AG10803 (cell line): ENCODE data around the gene LGALS14.

Experiments
- DNase-seq: peaks from one replicate; pipeline ENCODE4 v3.0.0; 2010; ENCODE audit warnings: low read depth
- H3K4me3 ChIP-seq: 2 replicates; pipeline ENCODE4 v1.5.1; 2011; ENCODE audit warnings: mild to moderate bottlenecking, low read length, control low read depth
- TF ChIP-seq, protein P1 (sequence below): conservative IDR thresholded peaks from 2 replicates; pipeline ENCODE4 v1.5.1; 2011; ENCODE audit warnings: mild to moderate bottlenecking, low read length, control low read depth, inconsistent platforms

LGALS14 gene

DNA sequence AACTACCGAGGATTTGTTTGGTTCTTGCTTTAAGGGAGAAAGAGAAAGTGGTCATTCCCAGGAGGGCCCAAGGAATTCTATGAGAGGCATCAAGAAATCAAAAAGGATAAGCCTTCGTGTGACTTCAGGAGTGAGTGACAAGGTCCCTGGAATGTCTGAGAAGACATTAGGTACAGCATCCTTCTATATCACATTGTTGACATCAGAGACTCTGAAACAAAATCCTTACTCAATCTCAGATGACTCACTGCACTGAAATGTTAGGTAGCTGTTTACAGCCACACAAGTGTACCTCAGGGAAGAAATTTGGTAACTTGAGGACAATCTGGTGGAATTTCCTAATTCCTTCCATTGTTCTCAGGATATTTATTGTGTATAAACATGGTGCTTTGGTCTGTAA lies 7.9 kb upstream of the LGALS14 start:
- H3K4me3 ChIP-seq: no peak overlapping the region
- TF ChIP-seq, protein P1, sequence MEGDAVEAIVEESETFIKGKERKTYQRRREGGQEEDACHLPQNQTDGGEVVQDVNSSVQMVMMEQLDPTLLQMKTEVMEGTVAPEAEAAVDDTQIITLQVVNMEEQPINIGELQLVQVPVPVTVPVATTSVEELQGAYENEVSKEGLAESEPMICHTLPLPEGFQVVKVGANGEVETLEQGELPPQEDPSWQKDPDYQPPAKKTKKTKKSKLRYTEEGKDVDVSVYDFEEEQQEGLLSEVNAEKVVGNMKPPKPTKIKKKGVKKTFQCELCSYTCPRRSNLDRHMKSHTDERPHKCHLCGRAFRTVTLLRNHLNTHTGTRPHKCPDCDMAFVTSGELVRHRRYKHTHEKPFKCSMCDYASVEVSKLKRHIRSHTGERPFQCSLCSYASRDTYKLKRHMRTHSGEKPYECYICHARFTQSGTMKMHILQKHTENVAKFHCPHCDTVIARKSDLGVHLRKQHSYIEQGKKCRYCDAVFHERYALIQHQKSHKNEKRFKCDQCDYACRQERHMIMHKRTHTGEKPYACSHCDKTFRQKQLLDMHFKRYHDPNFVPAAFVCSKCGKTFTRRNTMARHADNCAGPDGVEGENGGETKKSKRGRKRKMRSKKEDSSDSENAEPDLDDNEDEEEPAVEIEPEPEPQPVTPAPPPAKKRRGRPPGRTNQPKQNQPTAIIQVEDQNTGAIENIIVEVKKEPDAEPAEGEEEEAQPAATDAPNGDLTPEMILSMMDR: no peak
- peak; percentile 4 for DNase-seq

DNA sequence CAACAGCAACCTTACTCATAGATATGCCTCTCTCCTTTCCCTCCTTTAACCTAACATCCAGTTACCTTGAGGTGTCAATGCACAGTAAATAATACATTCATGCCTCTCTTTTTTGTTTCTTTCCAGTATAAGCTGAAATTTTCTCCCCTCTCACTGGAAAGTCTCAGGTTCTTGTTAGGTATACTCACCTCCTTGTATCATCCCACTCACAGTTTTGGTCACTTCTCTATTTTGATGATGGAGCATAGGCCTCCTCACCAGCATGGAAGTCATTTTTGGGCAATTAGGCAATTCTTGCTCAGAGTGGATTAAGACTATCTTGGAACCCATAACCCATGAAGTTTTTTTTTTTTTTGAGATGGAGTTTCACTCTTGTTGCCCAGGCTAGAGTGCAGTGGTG lies 5.7 kb upstream of the LGALS14 start:
- H3K4me3 ChIP-seq: no peak overlapping the region
- TF ChIP-seq, protein P1: no peak
- no peak for DNase-seq

DNA sequence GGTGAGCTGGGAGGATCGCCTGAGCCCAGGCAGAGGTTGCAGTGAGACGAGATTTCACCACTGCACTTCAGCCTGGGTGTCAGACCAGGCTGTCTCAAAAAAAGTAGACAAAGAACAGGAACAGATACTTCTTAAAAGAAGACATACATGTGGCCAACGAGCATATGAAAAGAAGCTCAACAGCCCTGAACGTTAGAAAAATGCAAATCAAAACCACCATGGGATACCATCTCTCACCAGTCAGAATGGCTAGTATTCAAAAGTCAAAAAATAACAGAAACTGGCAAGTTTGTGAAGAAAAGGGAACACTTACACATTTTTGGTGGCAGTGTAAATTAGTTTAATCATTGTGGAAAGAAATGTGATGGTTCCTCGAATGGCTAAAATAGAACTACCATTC lies 3.0 kb upstream of the LGALS14 start:
- no peak for DNase-seq
- TF ChIP-seq, protein P1: no peak

DNA sequence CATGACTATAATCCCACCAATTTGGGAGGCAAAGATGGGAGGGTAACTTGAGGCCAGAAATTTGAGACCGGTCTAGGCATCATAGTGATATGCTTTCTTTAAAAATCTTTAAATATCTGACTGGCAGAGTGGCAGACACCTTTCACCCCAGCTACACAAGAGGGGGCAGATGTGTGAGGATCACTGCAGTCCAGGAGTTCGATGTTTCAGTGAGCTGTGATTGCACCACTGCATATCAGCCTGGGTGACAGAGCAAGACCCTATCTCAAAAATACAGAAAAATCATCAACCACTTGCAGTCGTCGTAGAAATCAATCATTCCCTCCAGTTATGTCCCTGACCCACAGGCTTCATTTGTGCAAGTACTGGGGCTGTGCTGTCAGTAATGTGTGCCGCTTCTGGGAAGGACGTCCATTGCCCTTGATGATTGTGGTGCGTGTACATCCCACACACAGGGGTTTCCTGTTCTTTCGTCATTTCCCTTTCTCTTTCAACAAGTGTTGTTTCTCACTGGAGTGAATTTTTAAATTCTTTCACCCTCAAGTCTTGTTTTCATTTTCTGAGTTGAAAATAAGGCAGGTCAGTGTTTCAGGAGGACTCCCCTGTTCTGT lies 1.4 kb downstream of the LGALS14 start:
- no peak overlapping the region for H3K4me3 ChIP-seq
- no peak for DNase-seq
- TF ChIP-seq, protein P1: no peak

More for the DNA sequence above, 3.0 kb upstream of the LGALS14 start:
- H3K4me3 ChIP-seq: no peak overlapping the region

DNA sequence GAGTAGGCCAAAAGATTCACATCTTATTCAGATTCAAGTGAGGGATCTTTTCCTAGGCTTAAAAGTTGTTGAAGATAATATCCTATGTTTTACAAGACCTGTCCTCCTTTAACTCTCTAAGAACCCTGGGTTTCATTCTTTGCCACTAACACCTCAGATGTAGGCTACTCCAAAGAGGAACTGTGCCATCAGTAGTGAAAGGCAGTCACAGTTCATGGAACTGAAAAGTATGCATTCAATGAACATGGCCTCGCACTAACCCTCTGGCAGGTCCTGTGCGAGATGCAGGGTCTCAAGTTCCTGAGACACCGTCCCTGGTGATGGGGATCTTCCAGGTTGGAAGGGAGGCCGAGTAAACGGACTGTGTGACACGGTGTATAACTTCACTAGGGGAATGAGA lies 4.3 kb downstream of the LGALS14 start:
- H3K4me3 ChIP-seq: no peak overlapping the region
- no peak for DNase-seq
- TF ChIP-seq, protein P1: no peak

DNA sequence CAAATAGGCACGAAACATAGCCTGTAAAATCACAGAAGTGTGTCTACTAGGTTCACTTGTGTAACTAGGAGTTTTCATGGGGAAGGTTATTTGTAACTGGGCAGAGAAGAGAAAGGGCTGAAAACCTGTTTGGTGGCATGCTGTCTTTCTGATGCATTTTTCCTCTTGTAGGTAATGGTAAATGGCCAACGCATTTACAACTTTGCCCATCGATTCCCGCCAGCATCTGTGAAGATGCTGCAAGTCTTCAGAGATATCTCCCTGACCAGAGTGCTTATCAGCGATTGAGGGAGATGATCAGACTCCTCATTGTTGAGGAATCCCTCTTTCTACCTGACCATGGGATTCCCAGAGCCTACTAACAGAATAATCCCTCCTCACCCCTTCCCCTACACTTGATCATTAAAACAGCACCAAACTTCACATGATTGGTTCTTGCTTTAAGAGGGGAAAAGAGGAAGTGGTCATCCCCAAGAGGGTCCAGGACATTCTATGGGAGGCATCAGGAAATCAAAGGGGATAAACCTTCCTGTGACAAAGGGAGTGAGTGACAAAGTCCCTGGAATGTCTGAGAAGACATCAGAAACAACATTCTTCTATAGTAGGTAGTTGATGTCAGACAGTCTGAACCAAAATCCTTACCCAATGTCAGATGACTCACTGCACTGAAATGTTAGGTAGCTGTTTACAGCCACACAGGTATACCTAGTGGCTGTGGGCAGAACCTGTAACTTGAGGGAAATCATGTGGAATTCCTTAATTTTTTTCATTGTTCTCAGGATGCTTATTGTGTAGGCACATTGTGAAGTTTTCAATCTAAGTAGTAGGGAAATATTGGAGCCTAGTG lies 5.0 kb downstream of the LGALS14 start:
- DNase-seq: no peak
- H3K4me3 ChIP-seq: no peak overlapping the region
- TF ChIP-seq, protein P1: no peak
